PC-9 (cell line): ENCODE measurements around the gene BABAM1. TPM values are rescaled to one million over a fixed set of nuclear protein-coding genes. Genes with fewer than 3 reads are reported as not detected.
A peak's percentile ranks its signal among the peaks of the same experiment; 100 is the strongest.

Experiments used
- BruUV-seq: library from RNA; stranded (reverse); fragments of 400-500 nt; replicated peaks from 2 replicates; lab custom pipeline; 2021; lab: Mats Ljungman, UMichigan
- CTCF ChIA-PET: fragments of 300-600 bp; sonication (Branson Sonifier 250); formaldehyde crosslinking; loops from one replicate; lab custom pipeline; 2022; ENCODE audit warnings: antibody characterized with exemption; lab: Charles Lee
- POLR2A ChIA-PET: fragments of 300-600 bp; sonication (Branson Sonifier 250); formaldehyde crosslinking; loops from one replicate; lab custom pipeline; 2022; ENCODE audit warnings: antibody characterized with exemption; ENCODE audit not compliant: unreplicated experiment; lab: Charles Lee
- DNase-seq, 2 experiments: peaks; one replicate each; pipeline versions ENCODE4 v3.0.0 to v3.0.0-alpha.2; 2015 to 2022; ENCODE audit warnings: mixed read lengths in 1 of 2
- H2AFZ ChIP-seq: fragments of 200-600 bp; sonication (generic); 2 replicates; pipeline ENCODE4 v1.8.1; 2017; ENCODE audit warnings: antibody characterized with exemption
- H3F3A ChIP-seq: fragments of 200-600 bp; sonication (generic); 2 replicates; pipeline ENCODE4 v1.8.1; 2017; ENCODE audit warnings: antibody characterized with exemption, mild to moderate bottlenecking, low read depth; ENCODE audit not compliant: insufficient read depth
- H3K27ac ChIP-seq: fragments of 200-600 bp; sonication (generic); 2 replicates; pipeline ENCODE4 v1.6.1; 2016; ENCODE audit warnings: mixed run types
- H3K27me3 ChIP-seq: fragments of 200-600 bp; sonication (generic); 2 replicates; pipeline ENCODE4 v1.6.1; 2016; ENCODE audit warnings: low read depth, mixed run types; ENCODE audit not compliant: insufficient read depth
- H3K36me3 ChIP-seq: fragments of 200-600 bp; sonication (generic); 2 replicates; pipeline ENCODE4 v1.6.1; 2016; ENCODE audit warnings: low read depth, mixed run types
- H3K4me1 ChIP-seq: fragments of 200-600 bp; sonication (generic); replicated peaks from 2 replicates; pipeline ENCODE4 v1.6.1; 2016; ENCODE audit warnings: mixed run types; ENCODE audit not compliant: insufficient read depth
- H3K4me2 ChIP-seq: fragments of 200-600 bp; sonication (generic); 2 replicates; pipeline ENCODE4 v1.6.1; 2017; ENCODE audit warnings: mixed run types
- H3K4me3 ChIP-seq: fragments of 200-600 bp; sonication (generic); 2 replicates; pipeline ENCODE4 v1.6.1; 2016; ENCODE audit warnings: mixed run types
- H3K79me2 ChIP-seq: fragments of 200-600 bp; sonication (generic); 2 replicates; pipeline ENCODE4 v1.6.1; 2017; ENCODE audit warnings: low read depth, mixed run types
- H3K9me2 ChIP-seq: fragments of 200-600 bp; sonication (generic); 2 replicates; pipeline ENCODE4 v1.8.1; 2017; ENCODE audit warnings: mild to moderate bottlenecking; ENCODE audit not compliant: insufficient read depth
- H3K9me3 ChIP-seq: fragments of 200-600 bp; sonication (generic); 2 replicates; pipeline ENCODE4 v1.8.1; 2016; ENCODE audit warnings: low read depth; ENCODE audit not compliant: insufficient read depth
- H4K20me1 ChIP-seq: fragments of 200-600 bp; sonication (generic); 2 replicates; pipeline ENCODE4 v1.8.1; 2017; ENCODE audit not compliant: insufficient read depth
- EZH2 ChIP-seq: fragments of 200-600 bp; sonication (generic); IDR thresholded peaks from 2 replicates; pipeline ENCODE4 v1.8.0; 2017; ENCODE audit warnings: antibody characterized with exemption, low read depth
- intact Hi-C: fragments of 100-400 bp; cut with micrococcal nuclease; formaldehyde crosslinking; loops from one replicate; pipeline ENCODE4 v1.10.0; 2022; ENCODE audit not compliant: unreplicated experiment
- total RNA-seq: library from RNA; stranded (reverse); gene quantifications from 2 replicates; pipeline ENCODE4 v1.2.3, GENCODE V29; 2021
- TF ChIP-seq, protein P1 (sequence below): fragments of 200-600 bp; sonication (generic); conservative IDR thresholded peaks from 2 replicates; pipeline ENCODE4 v1.6.1; 2017; ENCODE audit warnings: mixed run types, antibody characterized with exemption, mild to moderate bottlenecking, moderate library complexity

The BABAM1 gene
- total RNA-seq, 1 experiment from 2014 or later: 127 TPM

DNA sequence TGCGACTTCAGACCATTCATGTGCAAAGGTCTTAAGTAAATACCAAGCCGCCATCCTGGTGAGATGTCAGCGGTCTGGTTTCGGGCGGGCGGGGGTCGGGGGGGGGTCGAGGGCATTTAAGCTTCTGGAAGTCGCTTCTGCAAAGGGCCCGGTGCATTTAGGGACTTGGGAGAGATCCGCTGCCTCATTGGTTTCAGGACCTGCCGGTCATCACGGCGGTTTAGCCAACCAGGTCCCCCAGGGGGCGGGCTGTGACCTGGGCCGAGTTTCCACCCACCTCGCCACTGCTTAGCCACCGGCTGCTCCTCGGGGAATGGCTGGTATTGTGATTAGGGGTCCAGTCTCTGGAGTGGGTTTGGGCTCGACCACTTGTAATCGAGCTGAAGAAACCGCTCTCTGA is 22.2 kb downstream of the BABAM1 start:
- POLR2A ChIA-PET: no interaction called here
- no peaks in the 10 kb centered on the region for H4K20me1 ChIP-seq
- BruUV-seq: no TSS peak

DNA sequence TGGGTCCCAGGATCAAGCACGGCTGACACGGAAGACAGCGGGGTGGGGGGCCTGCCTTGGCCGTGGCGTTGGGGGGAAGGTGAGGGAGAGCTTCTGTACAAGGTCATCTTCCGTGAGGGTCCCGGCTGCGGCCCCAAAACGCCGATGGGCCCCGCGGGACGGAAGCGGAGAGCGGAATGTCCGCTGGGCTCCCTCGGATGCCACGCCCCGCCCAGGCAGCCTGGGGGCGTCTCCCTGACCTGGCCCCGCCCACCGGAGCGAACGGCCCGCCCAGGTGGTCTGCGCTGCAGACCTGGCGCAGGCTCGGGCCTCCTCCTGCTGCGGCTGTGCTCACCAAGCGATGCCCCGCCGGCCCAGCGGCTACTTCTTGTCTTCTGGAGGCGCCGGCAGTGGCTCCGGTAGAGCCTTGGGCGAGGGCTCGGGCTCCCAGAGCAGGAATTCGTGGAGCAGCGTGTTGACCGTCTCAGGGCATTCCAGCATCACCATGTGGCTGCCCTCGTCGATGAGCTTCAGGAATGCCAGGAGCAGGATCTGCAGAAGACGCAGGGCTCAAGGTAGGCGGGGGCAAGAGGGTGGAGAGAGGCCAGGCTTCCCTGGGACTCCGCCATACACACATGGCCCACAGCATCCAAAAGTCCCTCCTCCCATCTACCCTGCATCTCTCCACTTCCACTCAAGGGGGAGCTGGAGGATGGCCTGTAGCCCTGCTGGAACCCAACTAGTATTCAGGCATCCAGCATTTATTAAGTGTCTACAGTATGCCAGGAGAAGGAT is 25.2 kb downstream of the BABAM1 start:
- peak overlapping the region; percentile 65 for H3K4me3 ChIP-seq
- CTCF ChIA-PET: interaction anchor here (0.5 to 1.2 kb wide), 10 partner anchors 13 to 545 kb away, joined by 3 to 9 read pairs (median 4); partner anchors contain the start of gene MRPL34
- intact Hi-C loops: loop anchor here (2.0 to 5.0 kb wide), 2 partner anchors 35 to 94 kb away; no protein-coding TSS in a partner anchor
- TF ChIP-seq EZH2: no peak
- TF ChIP-seq, protein P1, sequence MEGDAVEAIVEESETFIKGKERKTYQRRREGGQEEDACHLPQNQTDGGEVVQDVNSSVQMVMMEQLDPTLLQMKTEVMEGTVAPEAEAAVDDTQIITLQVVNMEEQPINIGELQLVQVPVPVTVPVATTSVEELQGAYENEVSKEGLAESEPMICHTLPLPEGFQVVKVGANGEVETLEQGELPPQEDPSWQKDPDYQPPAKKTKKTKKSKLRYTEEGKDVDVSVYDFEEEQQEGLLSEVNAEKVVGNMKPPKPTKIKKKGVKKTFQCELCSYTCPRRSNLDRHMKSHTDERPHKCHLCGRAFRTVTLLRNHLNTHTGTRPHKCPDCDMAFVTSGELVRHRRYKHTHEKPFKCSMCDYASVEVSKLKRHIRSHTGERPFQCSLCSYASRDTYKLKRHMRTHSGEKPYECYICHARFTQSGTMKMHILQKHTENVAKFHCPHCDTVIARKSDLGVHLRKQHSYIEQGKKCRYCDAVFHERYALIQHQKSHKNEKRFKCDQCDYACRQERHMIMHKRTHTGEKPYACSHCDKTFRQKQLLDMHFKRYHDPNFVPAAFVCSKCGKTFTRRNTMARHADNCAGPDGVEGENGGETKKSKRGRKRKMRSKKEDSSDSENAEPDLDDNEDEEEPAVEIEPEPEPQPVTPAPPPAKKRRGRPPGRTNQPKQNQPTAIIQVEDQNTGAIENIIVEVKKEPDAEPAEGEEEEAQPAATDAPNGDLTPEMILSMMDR: peak; percentile 77
- H3K4me1 ChIP-seq: peaks cover 35% of the 10 kb centered on the region
- BruUV-seq: no TSS peak
- H4K20me1 ChIP-seq: 0 out of 2 replicates have a peak, but pooled peaks cover 5% of the 10 kb centered on the region
- H3K27me3 ChIP-seq: no peaks in the 10 kb centered on the region
- peaks cover 55% of the 10 kb centered on the region for H3F3A ChIP-seq
- peaks cover 22% of the 10 kb centered on the region for H3K79me2 ChIP-seq
- peak; percentile 86 to 89 for DNase-seq
- POLR2A ChIA-PET: interaction anchor here (0.6 kb wide), 1 partner anchor 127 kb away, joined by 4 read pairs; the partner anchor contains the start of gene MVB12A
- H3K9me3 ChIP-seq: no peaks in the 10 kb centered on the region
- no peaks in the 10 kb centered on the region for H3K9me2 ChIP-seq
- no peaks in the 10 kb centered on the region; the same call in 1 of the 2 replicates for H3K36me3 ChIP-seq
- peak overlapping the region; percentile 93 for H3K4me2 ChIP-seq
- H2AFZ ChIP-seq: peak overlapping the region; percentile 92
- peak overlapping the region; percentile 63 for H3K27ac ChIP-seq

More for the DNA sequence above, 22.2 kb downstream of the BABAM1 start:
- Histone ChIP-seq H3K36me3 (no peaks in the 10 kb centered on the region; the same call in 1 of the 2 replicates), H3K9me2 (no peaks in the 10 kb centered on the region), H2AFZ (no peak overlapping the region), H3K27ac (no peak overlapping the region), H3K4me3 (no peak overlapping the region), H3K79me2 (peaks cover 10% of the 10 kb centered on the region), H3F3A (peaks cover 26% of the 10 kb centered on the region), H3K9me3 (no peaks in the 10 kb centered on the region), H3K27me3 (no peaks in the 10 kb centered on the region), H3K4me2 (no peak overlapping the region), H3K4me1 (peaks cover 15% of the 10 kb centered on the region; the same call in 1 of the 2 replicates)
- CTCF ChIA-PET: no interaction called here
- TF ChIP-seq EZH2: no peak
- TF ChIP-seq, protein P1: no peak; the same call in 1 of the 2 replicates
- intact Hi-C loops: no loop called here
- peak in 1 of 2 experiments; percentile 31 for DNase-seq

DNA sequence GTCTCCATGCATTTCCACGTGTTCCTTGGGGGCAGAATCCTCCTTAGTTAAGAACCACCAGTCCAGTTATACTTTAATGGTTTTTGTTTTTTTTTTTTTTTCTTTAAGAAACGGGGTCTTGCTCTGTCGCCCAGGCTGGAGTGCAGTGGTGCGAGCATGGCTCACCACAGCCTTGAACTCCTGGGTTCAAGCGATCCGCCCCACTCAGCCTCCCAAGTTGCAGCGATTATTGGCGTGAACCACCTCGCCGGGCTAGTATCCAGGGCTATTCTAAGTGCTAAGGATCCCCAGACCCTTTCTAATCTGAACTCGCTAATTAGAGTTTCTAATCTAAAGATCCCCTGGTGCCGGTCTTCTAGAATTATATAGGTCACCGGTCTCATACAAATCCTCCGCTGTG is 26.4 kb downstream of the BABAM1 start:
- H3K27ac ChIP-seq: no peak overlapping the region
- H4K20me1 ChIP-seq: 0 out of 2 replicates have a peak, but pooled peaks cover 5% of the 10 kb centered on the region
- peaks cover 37% of the 10 kb centered on the region for H3K4me1 ChIP-seq
- H3K9me3 ChIP-seq: no peaks in the 10 kb centered on the region
- DNase-seq: peak in 1 of 2 experiments; percentile 9
- POLR2A ChIA-PET: no interaction called here
- H3K9me2 ChIP-seq: no peaks in the 10 kb centered on the region
- H3K4me2 ChIP-seq: 0 out of 2 replicates have a peak overlapping the region, but pooled peaks have one; percentile 15
- H3K36me3 ChIP-seq: no peaks in the 10 kb centered on the region; the same call in 1 of the 2 replicates
- no peak overlapping the region for H2AFZ ChIP-seq
- TF ChIP-seq EZH2: no peak
- TF ChIP-seq, protein P1: no peak
- H3F3A ChIP-seq: peaks cover 61% of the 10 kb centered on the region
- peaks cover 26% of the 10 kb centered on the region for H3K79me2 ChIP-seq
- H3K27me3 ChIP-seq: no peaks in the 10 kb centered on the region
- BruUV-seq: TSS peak; percentile 39
- no peak overlapping the region for H3K4me3 ChIP-seq
- CTCF ChIA-PET: interaction anchor here (0.7 kb wide), 2 partner anchors 33 to 97 kb away, joined by 3 to 4 read pairs; no protein-coding TSS in a partner anchor
- intact Hi-C loops: loop anchor here (2.0 to 5.0 kb wide), 2 partner anchors 34 to 93 kb away; no protein-coding TSS in a partner anchor
